Fibroblast of lung (primary cell): ENCODE results near the gene DPH3. TPM values are rescaled to one million over a fixed set of nuclear protein-coding genes. Genes with fewer than 3 reads are reported as not detected.

Experiments used
- DNase-seq, 2 donors: peaks; one replicate each; pipeline versions ENCODE4 v3.0.0 to v3.0.0-alpha.2; 2010; ENCODE audit warnings: low read depth in 2 of 2
- H2AFZ ChIP-seq: 2 replicates; pipeline ENCODE4 v1.5.1; 2012; ENCODE audit warnings: low read length, control low read depth, inconsistent platforms
- H3K27ac ChIP-seq: 2 replicates; pipeline ENCODE4 v1.5.1; 2011; ENCODE audit warnings: low read length, control low read depth; ENCODE audit not compliant: insufficient read depth
- H3K27me3 ChIP-seq: 2 replicates; pipeline ENCODE4 v1.5.1; 2011; ENCODE audit warnings: mild to moderate bottlenecking, low read length; ENCODE audit not compliant: control insufficient read depth, insufficient read depth
- H3K36me3 ChIP-seq: 2 replicates; pipeline ENCODE4 v1.5.1; 2011; ENCODE audit warnings: low read length; ENCODE audit not compliant: control insufficient read depth, insufficient read depth
- H3K4me1 ChIP-seq: 2 replicates; pipeline ENCODE4 v1.5.1; 2011; ENCODE audit warnings: low read length; ENCODE audit not compliant: control insufficient read depth, insufficient read depth; ENCODE audit errors: extremely low read depth
- H3K4me2 ChIP-seq: 2 replicates; pipeline ENCODE4 v1.5.1; 2011; ENCODE audit warnings: low read length, control low read depth; ENCODE audit not compliant: insufficient read depth; ENCODE audit errors: extremely low read depth
- H3K4me3 ChIP-seq, 4 experiments: fragments of 200-600 bp in 1 of 4; sonication (generic) in 1 of 4; replicated peaks in 1 of 4; 2 replicates each; pipeline ENCODE4 v1.5.1; 2011 to 2016; ENCODE audit warnings: low read length in 4 of 4, low read depth in 3 of 4, mild to moderate bottlenecking in 3 of 4, control low read depth in 2 of 4, inconsistent platforms in 1 of 4, mixed read lengths in 1 of 4; ENCODE audit not compliant: insufficient read depth in 1 of 4; ENCODE audit errors: control extremely low read depth in 1 of 4
- H3K79me2 ChIP-seq: 2 replicates; pipeline ENCODE4 v1.5.1; 2012; ENCODE audit warnings: mild to moderate bottlenecking, low read length, inconsistent platforms; ENCODE audit not compliant: control insufficient read depth, insufficient read depth
- H3K9ac ChIP-seq: 2 replicates; pipeline ENCODE4 v1.5.1; 2011; ENCODE audit warnings: mild to moderate bottlenecking, low read length, control low read depth; ENCODE audit not compliant: insufficient read depth
- H3K9me3 ChIP-seq: 2 replicates; pipeline ENCODE4 v1.5.1; 2012; ENCODE audit warnings: low read depth, low read length; ENCODE audit not compliant: control insufficient read depth, insufficient read depth
- H4K20me1 ChIP-seq: 2 replicates; pipeline ENCODE4 v1.5.1; 2011; ENCODE audit warnings: low read length; ENCODE audit not compliant: control insufficient read depth, insufficient read depth; ENCODE audit errors: extremely low read depth
- CTCF ChIP-seq, 2 donors: IDR thresholded peaks in 1 of 2; conservative IDR thresholded peaks in 1 of 2; 1 replicate in 1 of 2; 2 replicates in 1 of 2; pipeline ENCODE4 v1.5.1; 2011 to 2012; ENCODE audit warnings: low read length in 2 of 2, control low read depth in 1 of 2, inconsistent platforms in 1 of 2, low read depth in 1 of 2, mild to moderate bottlenecking in 1 of 2
- EZH2 ChIP-seq: IDR thresholded peaks from 2 replicates; pipeline ENCODE4 v1.5.1; 2012; ENCODE audit warnings: low read length, control low read depth, mild to moderate bottlenecking; ENCODE audit errors: missing control alignments
- polyA plus RNA-seq, 2 donors: library from polyadenylated mRNA; depleted of rRNA in 1 of 2; stranded (reverse) in 1 of 2; unstranded in 1 of 2; fragments of >200 nt; gene quantifications; 2 replicates each; pipeline ENCODE4 v1.2.1, GENCODE V29; 2011 to 2012; ENCODE audit warnings: missing spikeins in 1 of 2
- total RNA-seq: library from RNA; depleted of rRNA; stranded (reverse); fragments of >200 nt; gene quantifications from 2 replicates; pipeline ENCODE4 v1.2.1, GENCODE V29; 2014

Gene DPH3
- total and polyA plus RNA-seq, 2 donors (not counting 1 experiment from before 2014, with no cell fraction given) = 28.1 to 28.2 TPM

DNA sequence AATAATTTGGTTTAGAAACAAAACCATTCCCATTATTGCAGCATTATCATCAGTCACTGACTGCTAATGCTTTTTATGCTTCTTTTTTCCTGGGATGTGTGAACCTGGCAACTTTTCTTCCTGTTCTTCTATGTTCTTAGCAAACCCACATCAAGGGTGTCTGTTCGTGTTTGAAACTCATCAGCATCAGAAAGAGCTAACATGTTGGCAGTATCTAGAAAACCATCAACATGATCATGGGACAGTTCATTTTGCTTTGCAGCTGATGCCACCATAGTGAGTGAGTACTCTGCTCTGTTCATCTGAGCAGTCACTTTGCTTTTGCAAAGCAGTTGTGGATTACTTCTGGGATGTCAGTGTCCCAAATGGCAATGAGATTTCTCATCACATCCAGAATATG lies 5.9 kb downstream of the DPH3 start:
- Histone ChIP-seq H4K20me1 (no peaks in the 10 kb centered on the region), H3K4me1 (no peaks in the 10 kb centered on the region), H3K9me3 (no peaks in the 10 kb centered on the region), H3K4me3 (no peak overlapping the region), H3K9ac (no peak overlapping the region), H3K79me2 (peaks cover 26% of the 10 kb centered on the region), H3K27ac (no peak overlapping the region), H3K27me3 (no peaks in the 10 kb centered on the region), H3K4me2 (no peak overlapping the region), H3K36me3 (peaks cover 4% of the 10 kb centered on the region), H2AFZ (no peak overlapping the region)
- TF ChIP-seq EZH2 (no peak), CTCF (conservative IDR thresholded peaks at IDR 0.05 in 1 of 2, IDR thresholded peaks at IDR 0.05 in 1 of 2; ENCODE audit: low read depth in 1 of 2, low read length in 2 of 2) (no peak)
- DNase-seq = no peak

- DNase-seq = no peak
- no peak overlapping the region for H3K9ac ChIP-seq
- H3K9me3 ChIP-seq = no peaks in the 10 kb centered on the region
- peaks cover 20% of the 10 kb centered on the region for H3K79me2 ChIP-seq
- TF ChIP-seq EZH2 = no peak
- TF ChIP-seq CTCF (conservative IDR thresholded peaks at IDR 0.05 in 1 of 2, IDR thresholded peaks at IDR 0.05 in 1 of 2; ENCODE audit: low read depth in 1 of 2, low read length in 2 of 2) = no peak
- H2AFZ ChIP-seq = no peak overlapping the region
- H4K20me1 ChIP-seq = no peaks in the 10 kb centered on the region
- H3K27me3 ChIP-seq = no peaks in the 10 kb centered on the region
- H3K4me2 ChIP-seq = no peak overlapping the region
- peaks cover 4% of the 10 kb centered on the region for H3K36me3 ChIP-seq
- no peak overlapping the region for H3K4me3 ChIP-seq
- no peak overlapping the region for H3K27ac ChIP-seq
- H3K4me1 ChIP-seq = no peaks in the 10 kb centered on the region
Observed at GRCh38 chr3:16258177-16258576, 6.6 kb downstream of the DPH3 start.

GRCh38 chr3:16257309-16257708 lies 7.4 kb downstream of the DPH3 start:
- no peak for DNase-seq
- TF ChIP-seq CTCF (conservative IDR thresholded peaks at IDR 0.05 in 1 of 2, IDR thresholded peaks at IDR 0.05 in 1 of 2; ENCODE audit: low read depth in 1 of 2, low read length in 2 of 2) (no peak), EZH2 (no peak)
- H3K4me3 ChIP-seq = no peak overlapping the region
- H3K4me2 ChIP-seq = no peak overlapping the region
- H3K27ac ChIP-seq = no peak overlapping the region
- no peaks in the 10 kb centered on the region for H3K9me3 ChIP-seq
- H2AFZ ChIP-seq = no peak overlapping the region
- H3K27me3 ChIP-seq = no peaks in the 10 kb centered on the region
- H4K20me1 ChIP-seq = no peaks in the 10 kb centered on the region
- peaks cover 11% of the 10 kb centered on the region for H3K79me2 ChIP-seq
- H3K36me3 ChIP-seq = peaks cover 3% of the 10 kb centered on the region
- no peak overlapping the region for H3K9ac ChIP-seq
- H3K4me1 ChIP-seq = no peaks in the 10 kb centered on the region
